HG02938 (cell line): ENCODE data around the gene SNAPIN.
"Not testable (repeated sequence)": the region's sequence is repeated elsewhere in the genome, so short reads cannot be mapped to it uniquely, and the experiment has no call there.

Experiments
- ATAC-seq: cut with Tn5 transposase; IDR thresholded peaks from one replicate; pipeline ENCODE4 v1.9.1; 2021; ENCODE audit warnings: mild to moderate bottlenecking, moderate library complexity; ENCODE audit not compliant: unreplicated experiment

SNAPIN gene

DNA sequence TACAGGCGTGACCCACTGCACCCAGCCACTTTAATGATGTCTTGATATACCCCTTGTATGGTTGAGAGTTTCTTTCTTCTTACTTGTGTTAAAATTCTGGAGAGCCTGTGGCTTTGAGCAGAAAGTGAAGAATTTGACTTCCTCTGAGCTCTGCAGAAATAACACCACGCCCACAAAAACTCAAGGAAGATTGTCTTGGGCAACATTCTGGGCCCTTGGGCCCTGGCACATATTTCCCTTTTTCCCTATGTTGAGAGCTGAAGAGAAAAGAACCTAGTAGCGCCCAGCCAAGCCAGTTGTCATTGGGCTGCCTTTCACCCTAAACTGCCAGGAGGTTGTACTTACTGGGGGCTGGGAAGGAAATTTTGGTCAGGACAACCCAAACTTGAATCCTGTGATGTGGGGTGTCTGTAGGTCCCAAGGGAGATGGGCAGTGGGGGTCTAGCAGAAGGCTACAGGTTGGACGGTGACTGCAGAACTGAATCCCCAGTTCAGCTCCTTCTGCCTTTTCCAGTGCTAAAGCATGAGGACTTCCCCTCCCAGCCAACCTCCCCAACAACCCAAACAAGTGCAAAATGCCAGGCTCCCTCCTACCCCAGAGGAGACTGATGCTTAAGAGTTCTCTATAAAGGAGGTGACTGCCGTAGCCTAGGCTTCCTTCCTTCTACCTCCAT is 11.7 kb upstream of the SNAPIN start:
- no peak for ATAC-seq

DNA sequence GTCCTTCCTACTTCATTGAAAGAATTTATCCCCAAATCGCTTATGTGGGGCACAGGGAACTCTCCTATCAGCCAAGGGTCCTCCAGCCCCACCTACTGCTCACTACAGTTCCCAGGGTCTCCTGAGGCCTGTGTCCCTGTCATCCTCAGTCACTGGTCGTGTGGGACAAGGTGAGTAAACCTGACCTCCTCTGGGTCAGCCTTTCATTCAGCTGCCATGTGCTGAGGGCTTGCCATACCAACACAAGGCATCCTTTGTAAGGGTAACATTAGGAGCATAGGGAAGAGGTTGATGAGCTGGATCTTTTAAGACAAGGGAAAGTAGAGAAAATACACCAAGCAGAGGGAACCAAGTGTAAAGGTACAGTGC is 11.2 kb upstream of the SNAPIN start:
- ATAC-seq = no peak

DNA sequence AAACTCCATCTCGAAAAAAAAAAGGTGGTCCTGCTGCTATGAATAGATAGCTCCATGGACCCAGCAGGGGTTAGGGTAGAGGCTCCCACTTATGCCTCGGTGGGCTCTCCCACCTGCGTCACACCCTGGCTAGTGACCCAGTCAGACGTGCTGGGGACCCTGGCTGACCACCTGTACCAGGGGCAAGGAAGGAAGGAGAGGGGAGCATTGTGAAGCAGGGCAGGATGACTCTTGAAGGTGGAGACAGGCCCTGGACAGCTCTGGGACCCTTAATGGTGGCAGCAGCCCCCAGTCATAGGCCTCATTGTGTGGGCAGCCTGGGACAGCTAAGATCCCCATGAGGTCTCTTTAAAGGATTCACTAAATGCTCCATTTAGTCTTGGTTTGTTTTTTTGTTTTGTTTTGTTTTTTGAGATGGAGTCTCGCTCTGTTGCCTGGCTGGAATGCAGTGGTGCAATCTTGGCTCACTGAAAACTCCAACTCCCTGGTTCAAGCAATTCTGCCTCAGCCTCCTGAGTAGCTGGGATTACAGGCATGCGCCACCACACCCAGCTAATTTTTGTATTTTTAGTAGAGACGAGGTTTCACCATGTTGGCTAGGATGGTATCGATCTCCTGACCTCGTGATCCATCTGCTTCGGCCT is 10.4 kb upstream of the SNAPIN start:
- no peak for ATAC-seq

DNA sequence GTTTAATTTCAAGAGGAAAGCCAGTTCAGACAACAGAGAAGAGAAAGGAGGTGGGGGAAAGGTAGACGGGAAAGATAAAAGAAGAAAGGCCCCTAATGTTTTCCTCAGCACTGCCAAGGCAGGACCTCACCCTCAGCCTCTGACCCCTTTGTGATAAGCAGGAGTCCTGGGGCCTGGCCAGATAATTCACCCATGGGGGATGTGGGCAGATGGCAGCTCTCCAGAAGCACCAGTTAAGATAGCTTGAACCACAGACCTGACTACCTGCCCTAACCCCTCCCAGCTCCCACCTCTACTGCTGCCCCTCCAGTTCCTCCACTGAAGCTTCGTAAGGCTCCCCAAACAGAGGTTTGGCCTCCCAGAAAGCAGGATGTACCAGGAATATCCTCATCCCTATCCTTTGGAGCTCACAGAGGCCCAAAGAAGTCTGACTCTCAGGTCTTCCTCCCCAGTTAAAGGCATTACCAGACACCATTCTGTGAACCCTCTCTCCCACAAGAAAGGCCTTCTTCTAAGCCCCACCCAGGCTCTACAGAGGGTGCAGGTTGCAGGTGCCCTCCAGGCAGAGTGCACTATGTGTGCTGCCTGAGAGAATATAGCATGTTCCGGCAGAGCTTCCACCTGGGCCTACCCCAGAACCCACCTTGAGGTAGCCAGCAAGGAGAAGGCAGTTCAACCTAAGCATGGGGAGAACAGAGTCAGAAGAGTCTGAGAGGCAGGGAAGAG is 9.2 kb upstream of the SNAPIN start:
- ATAC-seq = no peak

GRCh38 chr1:153649863-153650235 is 8.7 kb upstream of the SNAPIN start:
- ATAC-seq = no peak

DNA sequence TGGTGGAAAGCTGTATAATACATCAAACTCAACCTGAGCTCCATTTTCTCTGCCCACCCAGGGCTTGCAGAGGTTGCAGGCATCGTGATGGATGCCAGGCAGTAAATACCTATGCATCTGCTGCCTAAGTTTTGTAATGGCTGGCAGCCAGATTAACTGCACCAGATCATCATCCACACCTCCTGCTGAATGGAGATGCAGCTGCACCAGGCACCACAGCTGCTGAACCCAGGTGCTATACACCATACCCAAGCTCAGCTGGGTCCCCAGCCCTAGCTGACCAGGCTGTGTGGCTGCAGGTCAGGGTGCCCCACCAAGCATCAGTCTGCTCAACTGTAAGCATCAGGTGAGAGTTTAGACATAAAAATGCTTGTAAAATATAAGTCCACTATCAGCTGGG is 6.7 kb upstream of the SNAPIN start:
- no peak for ATAC-seq

DNA sequence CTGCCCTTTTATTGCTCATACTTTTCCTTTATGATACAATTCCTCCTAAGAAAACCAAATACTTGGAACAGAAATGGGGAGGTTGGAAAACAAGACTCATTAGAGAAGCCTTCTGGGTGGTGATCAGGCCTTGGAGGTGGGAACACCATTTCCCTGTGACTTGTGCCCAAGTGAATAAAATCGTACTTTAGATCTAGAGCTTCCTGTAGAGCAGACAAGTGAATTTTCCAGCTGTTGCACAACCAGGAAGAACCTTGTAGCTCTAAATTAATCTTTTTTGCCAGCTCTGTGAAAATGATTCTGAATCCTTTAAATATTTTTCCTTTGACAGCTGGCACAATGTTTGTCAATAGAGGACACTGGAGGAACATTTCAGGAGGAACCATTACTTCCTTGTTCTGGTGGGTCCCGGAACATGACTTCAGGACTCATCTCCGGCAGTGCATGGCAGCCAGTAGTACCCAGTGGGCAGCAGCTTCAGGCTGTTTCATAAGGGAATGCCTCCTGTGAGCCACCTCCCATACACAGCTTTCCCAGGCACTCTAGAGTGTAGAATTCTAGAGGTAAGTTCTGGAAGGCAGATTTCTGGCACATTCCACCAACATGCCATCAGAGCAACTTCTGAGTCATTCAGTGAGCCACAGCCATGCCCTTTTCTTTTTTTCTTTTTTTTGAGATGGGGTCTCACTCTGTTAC is 5.5 kb upstream of the SNAPIN start:
- no peak for ATAC-seq

GRCh38 chr1:153655333-153655732 is 3.2 kb upstream of the SNAPIN start:
- no peak for ATAC-seq

DNA sequence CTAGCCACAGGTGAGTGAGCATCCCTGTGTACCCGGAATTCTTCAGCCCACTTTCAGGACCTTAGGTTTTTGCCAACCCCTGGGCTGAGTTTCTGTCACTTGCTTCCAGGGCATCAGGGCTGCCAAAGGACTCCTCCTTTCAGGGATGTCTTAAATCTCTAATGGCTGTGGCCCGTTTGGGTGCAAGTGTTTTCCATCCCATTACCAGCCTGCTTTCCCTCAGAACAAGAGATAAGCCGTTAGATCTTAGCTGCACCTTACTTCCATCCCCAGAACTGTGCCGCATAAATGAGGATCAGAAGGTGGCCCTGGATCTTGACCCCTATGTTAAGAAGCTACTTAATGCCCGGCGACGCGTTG is 652 bp downstream of the SNAPIN start:
- ATAC-seq = no peak

GRCh38 chr1:153659656-153660055 is 1.2 kb downstream of the SNAPIN start:
- ATAC-seq = no peak

GRCh38 chr1:153661111-153661708 is 2.7 kb downstream of the SNAPIN start:
- no peak for ATAC-seq

DNA sequence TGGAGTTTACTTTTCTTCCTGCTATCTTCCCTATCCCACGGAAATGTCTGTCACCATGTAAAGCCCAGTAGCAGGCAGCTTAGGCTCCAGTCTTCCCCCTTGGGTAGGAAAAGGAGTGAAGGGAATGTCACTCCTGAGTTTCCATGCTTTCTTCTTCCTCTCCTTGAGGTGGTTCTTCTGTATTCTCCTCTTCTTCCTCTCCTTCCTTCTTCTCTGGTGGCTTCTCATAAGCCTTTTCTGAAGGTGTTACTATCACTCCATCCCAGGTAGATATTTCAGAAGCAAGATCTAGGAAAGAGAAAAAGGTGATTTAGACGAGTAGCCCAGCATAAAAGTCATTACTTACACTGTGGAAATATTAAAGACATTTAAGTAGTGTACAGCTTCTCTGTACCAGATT is 3.8 kb downstream of the SNAPIN start:
- no peak for ATAC-seq

DNA sequence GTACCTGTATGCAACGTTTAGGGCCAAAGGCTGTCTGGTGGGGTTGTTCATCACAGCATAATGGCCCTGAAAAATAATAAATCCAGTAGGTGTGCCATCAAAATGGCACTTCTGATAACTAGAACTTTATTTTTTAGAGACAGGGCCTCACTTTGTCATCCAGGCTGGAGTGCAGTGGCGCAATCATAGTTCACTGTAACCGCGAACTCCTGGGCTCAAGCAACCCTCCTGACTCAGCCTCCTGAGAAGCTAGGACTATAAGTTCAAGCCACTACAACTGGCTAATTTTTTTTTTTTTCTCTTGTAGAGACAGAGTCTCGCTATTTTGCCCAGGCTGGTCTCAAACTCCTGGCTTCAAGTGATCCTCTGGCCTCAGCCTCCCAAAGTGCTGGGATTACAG is 4.7 kb downstream of the SNAPIN start:
- no peak for ATAC-seq

DNA sequence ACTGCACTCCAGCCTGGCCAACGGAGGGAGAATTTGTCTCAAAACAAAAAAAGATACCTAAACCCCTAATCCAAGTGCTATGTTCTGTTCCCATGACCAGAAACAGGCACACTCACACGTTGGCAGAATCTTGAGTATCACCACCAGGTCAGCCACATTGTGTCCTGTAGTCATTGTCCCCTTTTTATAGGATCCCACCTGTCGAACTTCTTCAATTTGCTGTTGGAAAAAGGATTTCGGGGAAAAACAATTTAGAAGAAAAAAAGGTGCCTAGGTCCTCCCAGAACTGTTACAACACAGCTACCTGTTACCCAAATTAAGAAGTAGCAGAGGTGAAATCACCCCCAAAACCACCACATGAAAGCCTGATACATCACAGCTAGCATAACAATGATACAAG is 8.9 kb downstream of the SNAPIN start:
- ATAC-seq = no peak

- ATAC-seq = not testable (repeated sequence)
Observed at GRCh38 chr1:153668672-153669071, 10.2 kb downstream of the SNAPIN start.

- ATAC-seq = no peak
Observed at GRCh38 chr1:153669606-153670005, 11.1 kb downstream of the SNAPIN start.

- peak; percentile 7 for ATAC-seq
Observed at GRCh38 chr1:153670257-153670858, 11.9 kb downstream of the SNAPIN start.

- ATAC-seq = peak; percentile 92
Observed at GRCh38 chr1:153670859-153671627, 12.5 kb downstream of the SNAPIN start, which contains the start of gene ILF2. Gene ILF2, minus strand, starts transcription at chr1:153670993. Its CDS starts 71 bp downstream, at chr1:153670922.

DNA sequence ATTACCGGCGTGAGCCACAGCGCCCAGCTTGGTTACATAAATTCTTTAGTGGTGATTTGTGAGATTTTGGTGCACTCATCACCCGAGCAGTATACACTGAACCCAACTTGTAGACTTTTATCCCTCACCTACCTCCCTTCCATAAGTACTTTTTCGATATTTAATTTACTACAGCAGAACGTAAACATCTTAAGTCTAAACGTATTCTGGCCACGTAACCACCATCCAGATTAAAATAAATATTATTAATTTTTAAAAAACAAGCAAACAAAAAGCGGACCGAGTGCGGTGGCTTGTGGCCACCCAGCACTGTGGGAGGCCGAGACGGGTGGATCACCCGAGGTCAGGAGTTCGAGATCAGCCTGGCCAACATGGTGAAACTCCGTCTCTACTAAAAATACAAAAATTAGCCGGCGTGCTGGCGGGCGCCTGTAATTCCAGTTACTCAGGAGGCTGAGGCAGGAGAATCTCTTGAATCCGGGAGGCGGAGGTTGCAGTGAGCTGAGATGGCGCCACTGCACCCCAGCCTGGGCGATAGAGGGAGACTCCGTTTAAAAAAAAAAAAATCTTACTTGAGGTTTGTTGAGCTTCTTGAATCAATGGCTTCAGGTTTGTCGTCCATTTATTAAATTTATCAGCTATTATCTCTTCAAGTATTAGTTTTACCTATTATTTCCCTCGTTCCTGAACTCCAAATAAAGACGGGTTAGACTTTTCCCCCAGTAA is 13.3 kb downstream of the SNAPIN start:
- peak; percentile 6 for ATAC-seq
